ENCODE results near the gene CLIC4. TPM values are rescaled to one million over a fixed set of nuclear protein-coding genes. Genes with fewer than 3 reads are reported as not detected.
A peak's percentile ranks its signal among the peaks of the same experiment; 100 is the strongest.

The CLIC4 gene
- total and polyA plus RNA-seq, 9 of the 15 experiments (the other 6 are each of a cell fraction or from before 2014, with no cell fraction given), result 16.0 to 67.5 (median 38.4) TPM

DNA sequence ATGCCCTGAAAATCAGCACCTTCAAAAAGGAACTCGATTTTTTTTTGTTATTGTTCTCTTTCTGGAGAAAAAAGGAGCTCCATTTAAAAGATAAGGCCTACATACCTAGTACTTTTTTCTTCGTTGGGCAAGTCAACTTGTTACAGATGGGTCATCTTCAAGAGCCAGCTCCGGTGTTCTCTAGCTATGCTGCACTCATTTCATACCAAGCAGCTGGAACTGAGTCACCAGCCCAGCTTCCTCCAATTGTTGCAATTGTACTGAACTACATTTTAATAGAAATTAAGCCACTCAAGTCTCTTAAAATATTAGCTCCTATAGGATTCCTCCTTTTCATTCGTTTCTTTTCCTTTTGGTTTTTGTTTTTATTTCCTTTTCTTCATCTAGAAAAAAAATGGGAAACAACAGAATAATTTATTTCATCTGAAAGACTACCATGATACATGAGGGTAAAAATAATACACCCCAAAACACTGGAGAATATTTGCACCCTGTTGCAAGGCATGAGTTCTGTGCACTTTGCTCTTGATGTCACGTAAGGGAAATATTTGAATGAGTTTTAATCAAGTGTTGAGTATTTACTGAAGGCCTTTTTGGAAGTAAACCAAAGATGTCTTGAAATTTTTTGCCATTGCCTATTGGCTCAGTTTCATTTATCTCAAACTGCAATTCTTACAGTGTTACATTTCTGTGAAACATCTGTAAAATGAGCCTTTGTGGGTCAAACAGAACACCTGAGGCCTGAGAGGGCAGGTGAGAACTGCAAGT, 60.5 kb downstream of the CLIC4 start:
- H3K4me3 ChIP-seq, result no peak overlapping the region
- ChIA-PET CTCF (ENCODE audit: low intra/inter-chr PET ratio) (no interaction called here), POLR2A (interaction anchor here (0.8 kb wide), 1 partner anchor 12 kb away, joined by 3 read pairs; no protein-coding TSS in a partner anchor)
- H3K36me3 ChIP-seq (ENCODE audit: control insufficient read depth, insufficient read depth, low read length), result no peaks in the 10 kb centered on the region
- FAIRE-seq (peak; percentile 40), ATAC-seq (no peak), DNase-seq (ENCODE audit: extremely low read depth in 1 of 4, low spot score in 3 of 4) (no peak)
- no peak overlapping the region for H3K4me2 ChIP-seq (ENCODE audit: insufficient read depth, low read length)
- no peaks in the 10 kb centered on the region for H3K79me2 ChIP-seq (ENCODE audit: control insufficient read depth, insufficient read depth, low read length)
- no peak overlapping the region for H2AFZ ChIP-seq (ENCODE audit: low read depth, low read length)
- in situ Hi-C loops (cut with MboI) (no loop called here), intact Hi-C loops (cut with micrococcal nuclease) (no loop called here)
- no peaks in the 10 kb centered on the region for H4K20me1 ChIP-seq (replicated peaks; ENCODE audit: control insufficient read depth, insufficient read depth, low read length)
- no peak overlapping the region for H3K9ac ChIP-seq (ENCODE audit: insufficient read depth in 1 of 2, low read depth in 2 of 2, low read length in 2 of 2)
- H3K27ac ChIP-seq (ENCODE audit: extremely low read depth, low read depth, low read length), result no peak overlapping the region
- no peaks in the 10 kb centered on the region for H3K9me1 ChIP-seq (ENCODE audit: control insufficient read depth, insufficient read depth, low read length)
- 55% methylated on average over 5 of the region's 5 CpGs for WGBS (ENCODE audit: insufficient coverage, low coverage, missing lambda C conversion rate)
- peaks cover 0 to 11% of the 10 kb centered on the region in 2 experiments; a peak in 2 of 5 replicates for H3K4me1 ChIP-seq (replicated peaks in 1 of 2; ENCODE audit: control insufficient read depth in 2 of 2, insufficient read depth in 2 of 2, low read length in 2 of 2)
- no peaks in the 10 kb centered on the region for H3K27me3 ChIP-seq (ENCODE audit: control insufficient read depth in 2 of 2, insufficient read depth in 2 of 2, low read length in 2 of 2)
- BruUV-seq (replicated peaks), result no TSS peak
- H3K9me3 ChIP-seq (replicated peaks; ENCODE audit: control insufficient read depth, insufficient read depth, low read depth, low read length), result no peaks in the 10 kb centered on the region
- TF ChIP-seq, protein P1, sequence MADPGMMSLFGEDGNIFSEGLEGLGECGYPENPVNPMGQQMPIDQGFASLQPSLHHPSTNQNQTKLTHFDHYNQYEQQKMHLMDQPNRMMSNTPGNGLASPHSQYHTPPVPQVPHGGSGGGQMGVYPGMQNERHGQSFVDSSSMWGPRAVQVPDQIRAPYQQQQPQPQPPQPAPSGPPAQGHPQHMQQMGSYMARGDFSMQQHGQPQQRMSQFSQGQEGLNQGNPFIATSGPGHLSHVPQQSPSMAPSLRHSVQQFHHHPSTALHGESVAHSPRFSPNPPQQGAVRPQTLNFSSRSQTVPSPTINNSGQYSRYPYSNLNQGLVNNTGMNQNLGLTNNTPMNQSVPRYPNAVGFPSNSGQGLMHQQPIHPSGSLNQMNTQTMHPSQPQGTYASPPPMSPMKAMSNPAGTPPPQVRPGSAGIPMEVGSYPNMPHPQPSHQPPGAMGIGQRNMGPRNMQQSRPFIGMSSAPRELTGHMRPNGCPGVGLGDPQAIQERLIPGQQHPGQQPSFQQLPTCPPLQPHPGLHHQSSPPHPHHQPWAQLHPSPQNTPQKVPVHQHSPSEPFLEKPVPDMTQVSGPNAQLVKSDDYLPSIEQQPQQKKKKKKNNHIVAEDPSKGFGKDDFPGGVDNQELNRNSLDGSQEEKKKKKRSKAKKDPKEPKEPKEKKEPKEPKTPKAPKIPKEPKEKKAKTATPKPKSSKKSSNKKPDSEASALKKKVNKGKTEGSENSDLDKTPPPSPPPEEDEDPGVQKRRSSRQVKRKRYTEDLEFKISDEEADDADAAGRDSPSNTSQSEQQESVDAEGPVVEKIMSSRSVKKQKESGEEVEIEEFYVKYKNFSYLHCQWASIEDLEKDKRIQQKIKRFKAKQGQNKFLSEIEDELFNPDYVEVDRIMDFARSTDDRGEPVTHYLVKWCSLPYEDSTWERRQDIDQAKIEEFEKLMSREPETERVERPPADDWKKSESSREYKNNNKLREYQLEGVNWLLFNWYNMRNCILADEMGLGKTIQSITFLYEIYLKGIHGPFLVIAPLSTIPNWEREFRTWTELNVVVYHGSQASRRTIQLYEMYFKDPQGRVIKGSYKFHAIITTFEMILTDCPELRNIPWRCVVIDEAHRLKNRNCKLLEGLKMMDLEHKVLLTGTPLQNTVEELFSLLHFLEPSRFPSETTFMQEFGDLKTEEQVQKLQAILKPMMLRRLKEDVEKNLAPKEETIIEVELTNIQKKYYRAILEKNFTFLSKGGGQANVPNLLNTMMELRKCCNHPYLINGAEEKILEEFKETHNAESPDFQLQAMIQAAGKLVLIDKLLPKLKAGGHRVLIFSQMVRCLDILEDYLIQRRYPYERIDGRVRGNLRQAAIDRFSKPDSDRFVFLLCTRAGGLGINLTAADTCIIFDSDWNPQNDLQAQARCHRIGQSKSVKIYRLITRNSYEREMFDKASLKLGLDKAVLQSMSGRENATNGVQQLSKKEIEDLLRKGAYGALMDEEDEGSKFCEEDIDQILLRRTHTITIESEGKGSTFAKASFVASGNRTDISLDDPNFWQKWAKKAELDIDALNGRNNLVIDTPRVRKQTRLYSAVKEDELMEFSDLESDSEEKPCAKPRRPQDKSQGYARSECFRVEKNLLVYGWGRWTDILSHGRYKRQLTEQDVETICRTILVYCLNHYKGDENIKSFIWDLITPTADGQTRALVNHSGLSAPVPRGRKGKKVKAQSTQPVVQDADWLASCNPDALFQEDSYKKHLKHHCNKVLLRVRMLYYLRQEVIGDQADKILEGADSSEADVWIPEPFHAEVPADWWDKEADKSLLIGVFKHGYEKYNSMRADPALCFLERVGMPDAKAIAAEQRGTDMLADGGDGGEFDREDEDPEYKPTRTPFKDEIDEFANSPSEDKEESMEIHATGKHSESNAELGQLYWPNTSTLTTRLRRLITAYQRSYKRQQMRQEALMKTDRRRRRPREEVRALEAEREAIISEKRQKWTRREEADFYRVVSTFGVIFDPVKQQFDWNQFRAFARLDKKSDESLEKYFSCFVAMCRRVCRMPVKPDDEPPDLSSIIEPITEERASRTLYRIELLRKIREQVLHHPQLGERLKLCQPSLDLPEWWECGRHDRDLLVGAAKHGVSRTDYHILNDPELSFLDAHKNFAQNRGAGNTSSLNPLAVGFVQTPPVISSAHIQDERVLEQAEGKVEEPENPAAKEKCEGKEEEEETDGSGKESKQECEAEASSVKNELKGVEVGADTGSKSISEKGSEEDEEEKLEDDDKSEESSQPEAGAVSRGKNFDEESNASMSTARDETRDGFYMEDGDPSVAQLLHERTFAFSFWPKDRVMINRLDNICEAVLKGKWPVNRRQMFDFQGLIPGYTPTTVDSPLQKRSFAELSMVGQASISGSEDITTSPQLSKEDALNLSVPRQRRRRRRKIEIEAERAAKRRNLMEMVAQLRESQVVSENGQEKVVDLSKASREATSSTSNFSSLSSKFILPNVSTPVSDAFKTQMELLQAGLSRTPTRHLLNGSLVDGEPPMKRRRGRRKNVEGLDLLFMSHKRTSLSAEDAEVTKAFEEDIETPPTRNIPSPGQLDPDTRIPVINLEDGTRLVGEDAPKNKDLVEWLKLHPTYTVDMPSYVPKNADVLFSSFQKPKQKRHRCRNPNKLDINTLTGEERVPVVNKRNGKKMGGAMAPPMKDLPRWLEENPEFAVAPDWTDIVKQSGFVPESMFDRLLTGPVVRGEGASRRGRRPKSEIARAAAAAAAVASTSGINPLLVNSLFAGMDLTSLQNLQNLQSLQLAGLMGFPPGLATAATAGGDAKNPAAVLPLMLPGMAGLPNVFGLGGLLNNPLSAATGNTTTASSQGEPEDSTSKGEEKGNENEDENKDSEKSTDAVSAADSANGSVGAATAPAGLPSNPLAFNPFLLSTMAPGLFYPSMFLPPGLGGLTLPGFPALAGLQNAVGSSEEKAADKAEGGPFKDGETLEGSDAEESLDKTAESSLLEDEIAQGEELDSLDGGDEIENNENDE (IDR thresholded peaks at IDR 0.05; ENCODE audit: low read depth, low read length), result no peak
- no peak for TF ChIP-seq ZNF239 (CRISPR knock-in tag; IDR thresholded peaks at IDR 0.05)
- TF ChIP-seq ZNF184 (CRISPR knock-in tag; IDR thresholded peaks at IDR 0.05), result no peak
- TF ChIP-seq KLF1 (tag; IDR thresholded peaks at IDR 0.05), result no peak
- TF ChIP-seq HSF4 (CRISPR knock-in tag; IDR thresholded peaks at IDR 0.05; ENCODE audit: borderline replicate concordance), result no peak
- no peak for TF ChIP-seq ETS2 (tag; IDR thresholded peaks at IDR 0.05; ENCODE audit: borderline replicate concordance, poor library complexity, severe bottlenecking)
- no peak for TF ChIP-seq POU5F1 (IDR thresholded peaks at IDR 0.05; ENCODE audit: borderline replicate concordance, low read depth, low read length, partially characterized antibody)
- TF ChIP-seq, protein P2, sequence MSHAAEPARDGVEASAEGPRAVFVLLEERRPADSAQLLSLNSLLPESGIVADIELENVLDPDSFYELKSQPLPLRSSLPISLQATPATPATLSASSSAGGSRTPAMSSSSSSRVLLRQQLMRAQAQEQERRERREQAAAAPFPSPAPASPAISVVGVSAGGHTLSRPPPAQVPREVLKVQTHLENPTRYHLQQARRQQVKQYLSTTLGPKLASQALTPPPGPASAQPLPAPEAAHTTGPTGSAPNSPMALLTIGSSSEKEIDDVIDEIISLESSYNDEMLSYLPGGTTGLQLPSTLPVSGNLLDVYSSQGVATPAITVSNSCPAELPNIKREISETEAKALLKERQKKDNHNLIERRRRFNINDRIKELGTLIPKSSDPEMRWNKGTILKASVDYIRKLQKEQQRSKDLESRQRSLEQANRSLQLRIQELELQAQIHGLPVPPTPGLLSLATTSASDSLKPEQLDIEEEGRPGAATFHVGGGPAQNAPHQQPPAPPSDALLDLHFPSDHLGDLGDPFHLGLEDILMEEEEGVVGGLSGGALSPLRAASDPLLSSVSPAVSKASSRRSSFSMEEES (CRISPR knock-in tag; IDR thresholded peaks at IDR 0.05), result no peak
- no peak for TF ChIP-seq CBFA2T2 (conservative IDR thresholded peaks at IDR 0.05)

Data from K562 (cell line).